ENCODE measurements around the gene ARHGAP8. TPM values are rescaled to one million over a fixed set of nuclear protein-coding genes. Genes with fewer than 3 reads are reported as not detected.

The ARHGAP8 gene
- total and polyA plus RNA-seq, 2 donors (not counting 1 experiment from before 2014, with no cell fraction given): 0.37 TPM; not detected in 1

DNA sequence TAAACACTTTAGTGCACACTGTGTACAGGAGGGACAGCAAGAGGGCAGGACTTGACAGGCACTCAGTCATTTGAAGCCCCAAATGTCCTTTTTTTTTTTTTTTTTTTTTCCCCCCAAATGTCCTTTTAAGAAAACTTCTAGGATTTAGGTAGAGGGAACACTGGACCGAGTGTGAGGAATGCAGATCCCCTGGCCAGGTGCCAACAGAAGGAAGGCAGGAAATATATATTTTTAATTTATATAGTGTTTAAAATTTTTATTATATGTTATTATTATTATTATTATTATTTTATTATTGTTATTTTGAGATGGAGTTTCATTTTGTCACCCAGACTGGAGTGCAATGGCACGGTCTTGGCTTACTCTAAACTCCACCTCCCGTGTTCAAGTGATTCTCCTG lies 35.5 kb downstream of the ARHGAP8 start:
- TF ChIP-seq CTCF (IDR thresholded peaks at IDR 0.05): no peak
- no peak for TF ChIP-seq EZH2 (IDR thresholded peaks at IDR 0.05; ENCODE audit: borderline replicate concordance, insufficient read depth, low read depth, low read length, poor library complexity, severe bottlenecking)
- intact Hi-C loops (cut with micrococcal nuclease): no loop called here
- no peak overlapping the region for H3K9ac ChIP-seq (ENCODE audit: low read length)
- no peaks in the 10 kb centered on the region for H3K36me3 ChIP-seq (replicated peaks in 1 of 2; ENCODE audit: control extremely low read depth in 1 of 2, control insufficient read depth in 1 of 2, extremely low read depth in 1 of 2, insufficient read depth in 2 of 2, low read length in 1 of 2)
- DNase-seq: no peak
- Mint-ChIP-seq H3K4me1 (no peaks in the 10 kb centered on the region), H3K27me3 (peaks cover 11% of the 10 kb centered on the region), H3K4me3 (no peak overlapping the region), H3K9me3 (ENCODE audit: insufficient read depth) (no peaks in the 10 kb centered on the region), H3K27ac (no peak overlapping the region)
- no peaks in the 10 kb centered on the region for H4K20me1 ChIP-seq (ENCODE audit: control insufficient read depth, insufficient read depth, low read length, poor library complexity, severe bottlenecking)
- H2AFZ ChIP-seq (ENCODE audit: insufficient read depth, low read depth, low read length, poor library complexity, severe bottlenecking): no peak overlapping the region
- no peak overlapping the region for H3K4me3 ChIP-seq (ENCODE audit: control extremely low read depth in 1 of 5, extremely low read depth in 1 of 5, insufficient read depth in 1 of 5, low read depth in 2 of 5, low read length in 4 of 5)
- H3K27me3 ChIP-seq (replicated peaks in 1 of 4; ENCODE audit: control extremely low read depth in 1 of 4, control insufficient read depth in 3 of 4, insufficient read depth in 4 of 4, low read length in 3 of 4): no peaks in the 10 kb centered on the region
- ATAC-seq (ENCODE audit: low read depth): no peak
- H3K9me3 ChIP-seq (ENCODE audit: control extremely low read depth in 1 of 3, control insufficient read depth in 2 of 3, insufficient read depth in 1 of 3, low read length in 2 of 3): peaks cover 0 to 8% (median 0%) of the 10 kb centered on the region in 3 donors
- POLR2A ChIA-PET: no interaction called here
- CTCF ChIA-PET: no interaction called here
- H3K4me1 ChIP-seq (ENCODE audit: control insufficient read depth in 2 of 2, insufficient read depth in 2 of 2, low read length in 2 of 2): no peaks in the 10 kb centered on the region
- no peaks in the 10 kb centered on the region for H3K79me2 ChIP-seq (ENCODE audit: control insufficient read depth, insufficient read depth, low read length)
- 100% methylated on average over 1 of the region's 3 CpGs for WGBS (ENCODE audit: insufficient coverage)
- no peak overlapping the region for H3K4me2 ChIP-seq (replicated peaks; ENCODE audit: low read depth, low read length, poor library complexity, severe bottlenecking)
- H3K27ac ChIP-seq (ENCODE audit: low read length in 2 of 2): no peak overlapping the region

GRCh38 chr22:44793106-44793505 lies 40.7 kb downstream of the ARHGAP8 start:
- ChIA-PET POLR2A (no interaction called here), CTCF (no interaction called here)
- no peak overlapping the region for H2AFZ ChIP-seq (ENCODE audit: insufficient read depth, low read depth, low read length, poor library complexity, severe bottlenecking)
- H3K9me3 Mint-ChIP-seq (ENCODE audit: insufficient read depth): no peaks in the 10 kb centered on the region
- H3K27me3 Mint-ChIP-seq: peaks cover 4% of the 10 kb centered on the region
- no peak overlapping the region for H3K9ac ChIP-seq (ENCODE audit: low read length)
- no peak overlapping the region for H3K27ac ChIP-seq (ENCODE audit: low read length in 2 of 2)
- no peak overlapping the region for H3K4me3 Mint-ChIP-seq
- H4K20me1 ChIP-seq (ENCODE audit: control insufficient read depth, insufficient read depth, low read length, poor library complexity, severe bottlenecking): no peaks in the 10 kb centered on the region
- no peaks in the 10 kb centered on the region for H3K4me1 ChIP-seq (ENCODE audit: control insufficient read depth in 2 of 2, insufficient read depth in 2 of 2, low read length in 2 of 2)
- H3K27me3 ChIP-seq (replicated peaks in 1 of 4; ENCODE audit: control extremely low read depth in 1 of 4, control insufficient read depth in 3 of 4, insufficient read depth in 4 of 4, low read length in 3 of 4): no peaks in the 10 kb centered on the region
- H3K4me2 ChIP-seq (replicated peaks; ENCODE audit: low read depth, low read length, poor library complexity, severe bottlenecking): no peak overlapping the region
- H3K79me2 ChIP-seq (ENCODE audit: control insufficient read depth, insufficient read depth, low read length): no peaks in the 10 kb centered on the region
- H3K4me1 Mint-ChIP-seq: no peaks in the 10 kb centered on the region
- no peaks in the 10 kb centered on the region for H3K36me3 ChIP-seq (replicated peaks in 1 of 2; ENCODE audit: control extremely low read depth in 1 of 2, control insufficient read depth in 1 of 2, extremely low read depth in 1 of 2, insufficient read depth in 2 of 2, low read length in 1 of 2)
- no peak overlapping the region for H3K27ac Mint-ChIP-seq
- peaks cover 0 to 2% (median 0%) of the 10 kb centered on the region in 3 donors for H3K9me3 ChIP-seq (ENCODE audit: control extremely low read depth in 1 of 3, control insufficient read depth in 2 of 3, insufficient read depth in 1 of 3, low read length in 2 of 3)
- intact Hi-C loops (cut with micrococcal nuclease): no loop called here
- WGBS (ENCODE audit: insufficient coverage): 93% methylated on average over 8 of the region's 10 CpGs
- no peak overlapping the region for H3K4me3 ChIP-seq (ENCODE audit: control extremely low read depth in 1 of 5, extremely low read depth in 1 of 5, insufficient read depth in 1 of 5, low read depth in 2 of 5, low read length in 4 of 5)
- TF ChIP-seq CTCF (IDR thresholded peaks at IDR 0.05): no peak
- TF ChIP-seq EZH2 (IDR thresholded peaks at IDR 0.05; ENCODE audit: borderline replicate concordance, insufficient read depth, low read depth, low read length, poor library complexity, severe bottlenecking): no peak
- DNase-seq (no peak), ATAC-seq (ENCODE audit: low read depth) (no peak)

Data from B cell (primary cell).